Testis (tissue), 3 donors: ENCODE results near the gene UGT2A1. TPM values are rescaled to one million over a fixed set of nuclear protein-coding genes. Genes with fewer than 3 reads are reported as not detected.

ENCODE experiments used
- DNase-seq: peaks from one replicate; pipeline ENCODE4 v3.0.0-alpha.2; 2019
- H3K27ac ChIP-seq, 2 donors: fragments of 200-600 bp; sonication (generic); one replicate each; pipeline ENCODE4 v1.5.1; 2019
- H3K27me3 ChIP-seq: fragments of 200-600 bp; sonication (generic); one replicate; pipeline ENCODE4 v1.5.1; 2019
- H3K36me3 ChIP-seq: fragments of 200-600 bp; sonication (generic); one replicate; pipeline ENCODE4 v1.5.1; 2017; ENCODE audit warnings: low read depth; ENCODE audit errors: missing control alignments
- H3K4me1 ChIP-seq: fragments of 200-600 bp; sonication (generic); one replicate; pipeline ENCODE4 v1.5.1; 2019
- H3K4me3 ChIP-seq, 2 donors: fragments of 200-600 bp; sonication (generic); one replicate each; pipeline ENCODE4 v1.5.1; 2017 to 2019
- H3K9me3 ChIP-seq: fragments of 200-600 bp; sonication (generic); one replicate; pipeline ENCODE4 v1.5.1; 2017
- POLR2A ChIP-seq: fragments of 450-650 bp; IDR thresholded peaks from one replicate; pipeline ENCODE4 v1.6.1; 2017; ENCODE audit warnings: antibody characterized with exemption, mild to moderate bottlenecking, moderate library complexity
- WGBS, 2 donors: methylation state at CpG; one replicate each; pipeline ENCODE4 v1.1.5; 2018; 5-methylcytosine and 5-hydroxymethylcytosine counted together
- intact Hi-C: fragments of 100-400 bp; cut with DNase I; formaldehyde crosslinking; loops from one replicate; pipeline ENCODE4 v1.15.1; 2023; ENCODE audit warnings: low total_unique reads
- polyA plus RNA-seq: library from polyadenylated mRNA; stranded (reverse); fragments of 350-450 nt; fragmentation: Illumina TruSeq; extraction: RNeasy Lipid Tissue Mini Kit (QIAGEN cat#74804); gene quantifications from one replicate; pipeline ENCODE4 v1.2.3, GENCODE V29; 2014; ENCODE audit warnings: low read depth, low replicate concordance; ENCODE audit not compliant: insufficient read depth
- small RNA-seq, 2 donors: library from RNA; depleted of rRNA; stranded (forward); fragments of <200 nt; gene quantifications; one replicate each; pipeline ENCODE3, GENCODE V24; 2016
- total RNA-seq, 2 donors: library from RNA; depleted of rRNA; stranded (reverse); fragments of >200 nt; gene quantifications; one replicate each; pipeline ENCODE4 v1.2.3, GENCODE V29; 2016
- TF ChIP-seq, protein P1 (sequence below), 3 experiments: fragments of 450-650 bp in 2 of 3; fragments of 200-600 bp in 1 of 3; sonication (generic) in 1 of 3; IDR thresholded peaks; one replicate each; pipeline ENCODE4 v1.5.1; 2016 to 2019; ENCODE audit warnings: antibody characterized with exemption in 3 of 3, mild to moderate bottlenecking in 2 of 3, moderate library complexity in 1 of 3

UGT2A1 gene
- total and polyA plus RNA-seq, 3 donors from 2014 or later: 0.12 TPM; not detected in 2

DNA sequence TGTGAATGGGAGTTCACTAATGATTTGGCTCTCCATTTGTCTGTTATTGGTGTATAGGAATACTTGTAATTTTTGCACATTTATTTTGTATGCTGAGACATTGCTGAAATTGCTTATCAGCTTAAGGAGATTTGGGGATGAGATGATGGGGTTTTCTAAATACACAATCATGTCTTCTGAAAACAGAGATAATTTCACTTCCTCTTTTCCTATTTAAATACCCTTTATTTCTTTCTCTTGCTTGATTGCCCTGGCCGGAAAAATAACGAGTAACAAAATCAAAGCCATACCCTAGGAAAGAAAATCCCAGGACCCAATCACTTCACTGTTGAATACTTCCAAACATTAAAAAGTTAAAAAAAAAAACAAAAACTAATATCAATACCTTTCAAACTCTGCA is 89.6 kb downstream of the UGT2A1 start:
- no peak overlapping the region for H3K27ac ChIP-seq
- H3K27me3 ChIP-seq: no peaks in the 10 kb centered on the region
- H3K36me3 ChIP-seq: no peaks in the 10 kb centered on the region
- DNase-seq: no peak
- H3K9me3 ChIP-seq: no peaks in the 10 kb centered on the region
- H3K4me3 ChIP-seq: no peak overlapping the region
- 71 to 92% methylated on average over 2 of the region's 2 CpGs for WGBS, 2 donors
- intact Hi-C loops: no loop called here
- no peak for TF ChIP-seq POLR2A
- TF ChIP-seq, protein P1, sequence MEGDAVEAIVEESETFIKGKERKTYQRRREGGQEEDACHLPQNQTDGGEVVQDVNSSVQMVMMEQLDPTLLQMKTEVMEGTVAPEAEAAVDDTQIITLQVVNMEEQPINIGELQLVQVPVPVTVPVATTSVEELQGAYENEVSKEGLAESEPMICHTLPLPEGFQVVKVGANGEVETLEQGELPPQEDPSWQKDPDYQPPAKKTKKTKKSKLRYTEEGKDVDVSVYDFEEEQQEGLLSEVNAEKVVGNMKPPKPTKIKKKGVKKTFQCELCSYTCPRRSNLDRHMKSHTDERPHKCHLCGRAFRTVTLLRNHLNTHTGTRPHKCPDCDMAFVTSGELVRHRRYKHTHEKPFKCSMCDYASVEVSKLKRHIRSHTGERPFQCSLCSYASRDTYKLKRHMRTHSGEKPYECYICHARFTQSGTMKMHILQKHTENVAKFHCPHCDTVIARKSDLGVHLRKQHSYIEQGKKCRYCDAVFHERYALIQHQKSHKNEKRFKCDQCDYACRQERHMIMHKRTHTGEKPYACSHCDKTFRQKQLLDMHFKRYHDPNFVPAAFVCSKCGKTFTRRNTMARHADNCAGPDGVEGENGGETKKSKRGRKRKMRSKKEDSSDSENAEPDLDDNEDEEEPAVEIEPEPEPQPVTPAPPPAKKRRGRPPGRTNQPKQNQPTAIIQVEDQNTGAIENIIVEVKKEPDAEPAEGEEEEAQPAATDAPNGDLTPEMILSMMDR (IDR thresholded peaks at IDR 0.05): no peak
- H3K4me1 ChIP-seq: no peaks in the 10 kb centered on the region

DNA sequence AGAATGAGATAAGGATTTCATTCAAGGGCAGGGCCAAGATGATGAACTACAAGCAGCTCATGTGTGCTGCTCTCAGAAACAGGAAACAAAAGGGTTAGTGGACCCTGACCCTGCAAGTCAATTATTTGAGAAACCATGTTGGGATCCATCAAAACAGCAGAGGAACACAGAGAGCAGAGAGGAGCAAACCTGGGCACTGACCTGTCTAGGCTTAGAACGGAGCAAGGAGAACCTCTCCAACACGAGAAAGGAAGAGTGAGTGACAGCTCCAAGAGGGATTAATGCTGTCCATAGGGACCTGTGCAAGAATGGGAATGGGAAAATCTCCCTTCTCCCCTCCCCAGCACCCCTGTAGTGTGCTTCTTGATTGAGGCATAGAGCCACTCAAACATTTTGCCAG is 103.4 kb downstream of the UGT2A1 start:
- 70 to 87% methylated on average over 2 of the region's 2 CpGs for WGBS, 2 donors
- Histone ChIP-seq H3K4me3 (no peak overlapping the region), H3K9me3 (no peaks in the 10 kb centered on the region), H3K4me1 (no peaks in the 10 kb centered on the region), H3K27me3 (no peaks in the 10 kb centered on the region), H3K36me3 (no peaks in the 10 kb centered on the region), H3K27ac (no peak overlapping the region)
- no peak for DNase-seq
- TF ChIP-seq, protein P1 (IDR thresholded peaks at IDR 0.05): no peak
- no peak for TF ChIP-seq POLR2A
- intact Hi-C loops: no loop called here

DNA sequence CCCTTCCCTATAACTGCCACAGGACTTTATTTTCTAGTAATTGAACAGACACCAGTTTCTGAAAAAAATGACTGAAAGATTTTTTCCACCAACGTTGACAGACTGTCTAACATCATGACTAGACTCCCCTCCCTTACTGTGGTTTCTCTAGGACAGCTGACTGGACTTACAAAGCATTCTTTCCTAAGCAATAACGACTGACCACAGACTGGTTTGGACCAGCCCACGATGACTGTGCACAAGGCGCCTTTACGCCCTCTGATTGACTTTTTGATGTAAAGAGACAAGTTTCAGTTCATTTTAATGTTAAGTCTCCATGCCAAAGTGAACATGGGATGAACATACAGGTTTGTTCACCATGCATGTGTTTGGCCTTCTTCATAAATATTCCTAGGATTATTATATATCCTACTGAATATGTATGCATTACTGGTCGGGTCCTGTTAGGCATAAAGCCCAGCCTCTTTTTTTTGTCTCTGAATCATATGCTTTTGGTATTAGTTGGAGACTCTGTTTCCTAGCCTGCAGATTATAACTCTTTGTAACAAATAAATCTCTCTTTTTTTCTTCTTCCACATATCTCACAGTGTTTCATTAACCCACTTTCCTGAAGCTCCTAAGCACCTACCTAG is 106.8 kb downstream of the UGT2A1 start:
- WGBS, 2 donors: 53 to 59% methylated on average over 6 of the region's 6 CpGs
- no peaks in the 10 kb centered on the region for H3K36me3 ChIP-seq
- no peaks in the 10 kb centered on the region for H3K4me1 ChIP-seq
- H3K27me3 ChIP-seq: no peaks in the 10 kb centered on the region
- no peaks in the 10 kb centered on the region for H3K9me3 ChIP-seq
- H3K27ac ChIP-seq: no peak overlapping the region
- intact Hi-C loops: no loop called here
- no peak for DNase-seq
- H3K4me3 ChIP-seq: no peak overlapping the region
- TF ChIP-seq POLR2A: no peak
- TF ChIP-seq, protein P1 (IDR thresholded peaks at IDR 0.05): no peak

Small RNA genes within 50 kb of the gene (small RNA-seq; reads per million reads assigned to genes)
- 0 reads per million in 2 donors for gene UGT2A2

Other genes with a start within 250 kb of the UGT2A1 start
- gene UGT2B4, start 157.3 kb downstream of the UGT2A1 start, total RNA-seq: not detected
- not detected for gene UGT2B4, start 157.3 kb downstream of the UGT2A1 start, polyA plus RNA-seq
- not detected for gene UGT2A2, start 13.6 kb downstream of the UGT2A1 start, total RNA-seq
- not detected for gene UGT2A2, start 13.6 kb downstream of the UGT2A1 start, polyA plus RNA-seq
- gene SULT1B1, start 107.4 kb upstream of the UGT2A1 start, total RNA-seq: under 1 TPM; 0.24 to 0.31 TPM
- gene SULT1B1, start 107.4 kb upstream of the UGT2A1 start, polyA plus RNA-seq: 0.34 TPM
- gene SULT1E1, start 206.9 kb upstream of the UGT2A1 start, total RNA-seq: not detected
- gene SULT1E1, start 206.9 kb upstream of the UGT2A1 start, polyA plus RNA-seq: not detected